HEK293 (cell line): Measurements from ENCODE around the gene OR5L2.

Experiments
- CTCF ChIA-PET: fragments of 350-600 bp; formaldehyde crosslinking; extraction: SDS; loops from one replicate; lab custom pipeline; 2021; ENCODE audit warnings: antibody characterized with exemption; lab: Yijun Ruan, JAX
- POLR2A ChIA-PET: fragments of 300-600 bp; formaldehyde crosslinking; extraction: SDS; loops from one replicate; lab custom pipeline; 2020; ENCODE audit warnings: antibody characterized with exemption, inconsistent platforms; lab: Yijun Ruan, JAX
- H3K27ac ChIP-seq: fragments of 200-500 bp; sonication (Bioruptor generic); 2 replicates; pipeline ENCODE4 v1.5.1; 2014; ENCODE audit warnings: low read depth, low read length, control low read depth, inconsistent platforms; ENCODE audit errors: extremely low read depth
- H3K36me3 ChIP-seq, 2 experiments: fragments of 200-500 bp in 1 of 2; sonication (Bioruptor generic) in 1 of 2; 1 replicate in 1 of 2; 2 replicates in 1 of 2; pipeline ENCODE4 v1.5.1; 2014 to 2017; ENCODE audit warnings: inconsistent platforms in 2 of 2, low read length in 2 of 2; ENCODE audit not compliant: control insufficient read depth in 2 of 2, insufficient read depth in 1 of 2
- H3K4me1 ChIP-seq: fragments of 200-500 bp; sonication (Bioruptor generic); 2 replicates; pipeline ENCODE4 v1.5.1; 2014; ENCODE audit warnings: mild to moderate bottlenecking, low read length, inconsistent platforms; ENCODE audit not compliant: control insufficient read depth, insufficient read depth
- H3K4me3 ChIP-seq: 2 replicates; pipeline ENCODE4 v1.5.1; 2011; ENCODE audit warnings: low read depth, mild to moderate bottlenecking, control low read depth, low read length, moderate library complexity
- H3K9me3 ChIP-seq: fragments of 200-500 bp; sonication (Bioruptor generic); 2 replicates; pipeline ENCODE4 v1.5.1; 2014; ENCODE audit warnings: low read depth, low read length, inconsistent platforms; ENCODE audit not compliant: control insufficient read depth, insufficient read depth
- KLF8 ChIP-seq: fragments of 450-650 bp; formaldehyde crosslinking; IDR thresholded peaks from 2 replicates; pipeline ENCODE4 v1.5.1; 2016; ENCODE audit warnings: missing biosample characterization, missing genetic modification characterization
- KLF9 ChIP-seq: fragments of 450-650 bp; formaldehyde crosslinking; IDR thresholded peaks from 2 replicates; pipeline ENCODE4 v1.5.1; 2016; ENCODE audit warnings: missing biosample characterization, missing genetic modification characterization, low read depth
- OSR2 ChIP-seq: fragments of 450-650 bp; formaldehyde crosslinking; IDR thresholded peaks from 2 replicates; pipeline ENCODE4 v1.5.1; 2016; ENCODE audit warnings: missing biosample characterization, missing genetic modification characterization
- PATZ1 ChIP-seq: fragments of 450-650 bp; formaldehyde crosslinking; IDR thresholded peaks from 2 replicates; pipeline ENCODE4 v1.5.1; 2016; ENCODE audit warnings: missing biosample characterization, missing genetic modification characterization
- REST ChIP-seq: fragments of 450-650 bp; formaldehyde crosslinking; IDR thresholded peaks from 2 replicates; pipeline ENCODE4 v1.5.1; 2016; ENCODE audit warnings: missing biosample characterization, missing genetic modification characterization
- SETDB1 ChIP-seq: IDR thresholded peaks from one replicate; pipeline ENCODE4 v1.6.1; 2017; ENCODE audit warnings: mild to moderate bottlenecking, low read length, moderate library complexity, mixed read lengths; ENCODE audit not compliant: insufficient read length
- SP7 ChIP-seq: fragments of 450-650 bp; formaldehyde crosslinking; IDR thresholded peaks from 2 replicates; pipeline ENCODE4 v1.5.1; 2016; ENCODE audit warnings: missing biosample characterization, missing genetic modification characterization
- YY1 ChIP-seq: fragments of 450-650 bp; formaldehyde crosslinking; IDR thresholded peaks from 2 replicates; pipeline ENCODE4 v1.5.1; 2018; ENCODE audit warnings: missing biosample characterization, missing genetic modification characterization
- ZBTB17 ChIP-seq: fragments of 450-650 bp; formaldehyde crosslinking; IDR thresholded peaks from 2 replicates; pipeline ENCODE4 v1.5.1; 2016; ENCODE audit warnings: missing biosample characterization, missing genetic modification characterization
- ZBTB7A ChIP-seq: fragments of 450-650 bp; formaldehyde crosslinking; IDR thresholded peaks from 2 replicates; pipeline ENCODE4 v1.5.1; 2016; ENCODE audit warnings: low read depth, missing biosample characterization, missing genetic modification characterization
- ZNF16 ChIP-seq: fragments of 450-650 bp; formaldehyde crosslinking; IDR thresholded peaks from 2 replicates; pipeline ENCODE4 v1.5.1; 2016; ENCODE audit warnings: low read depth, missing biosample characterization, missing genetic modification characterization
- ZNF274 ChIP-seq, 2 experiments: fragments of 200-500 bp in 1 of 2; fragments of 450-650 bp in 1 of 2; sonication (Bioruptor generic) in 1 of 2; formaldehyde crosslinking in 1 of 2; IDR thresholded peaks; 2 replicates each; pipeline versions ENCODE4 v1.5.1 to v1.6.1; 2014 to 2016; ENCODE audit warnings: borderline replicate concordance in 1 of 2, inconsistent platforms in 1 of 2, low read length in 1 of 2, missing biosample characterization in 1 of 2, missing genetic modification characterization in 1 of 2
- ZNF292 ChIP-seq: fragments of 450-650 bp; formaldehyde crosslinking; IDR thresholded peaks from 2 replicates; pipeline ENCODE4 v1.5.1; 2016; ENCODE audit warnings: low read depth, missing biosample characterization, missing genetic modification characterization, borderline replicate concordance
- ZNF311 ChIP-seq: fragments of 450-650 bp; formaldehyde crosslinking; IDR thresholded peaks from 2 replicates; pipeline ENCODE4 v1.5.1; 2017; ENCODE audit warnings: missing biosample characterization, missing genetic modification characterization, borderline replicate concordance
- ZNF366 ChIP-seq: fragments of 450-650 bp; formaldehyde crosslinking; conservative IDR thresholded peaks from 2 replicates; pipeline ENCODE4 v1.5.1; 2016; ENCODE audit warnings: missing biosample characterization, missing genetic modification characterization
- ZNF473 ChIP-seq: fragments of 450-650 bp; formaldehyde crosslinking; IDR thresholded peaks from 2 replicates; pipeline ENCODE4 v1.5.1; 2017; ENCODE audit warnings: missing biosample characterization, missing genetic modification characterization
- ZNF776 ChIP-seq: fragments of 450-650 bp; formaldehyde crosslinking; IDR thresholded peaks from 2 replicates; pipeline ENCODE4 v1.5.0; 2017; ENCODE audit warnings: missing biosample characterization, missing genetic modification characterization, borderline replicate concordance
- ZNF843 ChIP-seq: fragments of 450-650 bp; formaldehyde crosslinking; IDR thresholded peaks from 2 replicates; pipeline ENCODE4 v1.5.1; 2016; ENCODE audit warnings: missing biosample characterization, missing genetic modification characterization
- TF ChIP-seq, protein P1 (sequence below): fragments of 450-650 bp; formaldehyde crosslinking; conservative IDR thresholded peaks from 2 replicates; pipeline ENCODE4 v1.5.1; 2016; ENCODE audit warnings: low read depth, missing biosample characterization, missing genetic modification characterization

OR5L2 gene

GRCh38 chr11:55838452-55838851 lies 11.4 kb downstream of the OR5L2 start, which contains the start of gene OR5D16 (continued):
- TF ChIP-seq PATZ1 (tag by site-specific recombination) = no peak
- no peak for TF ChIP-seq ZBTB7A (tag by site-specific recombination)

DNA sequence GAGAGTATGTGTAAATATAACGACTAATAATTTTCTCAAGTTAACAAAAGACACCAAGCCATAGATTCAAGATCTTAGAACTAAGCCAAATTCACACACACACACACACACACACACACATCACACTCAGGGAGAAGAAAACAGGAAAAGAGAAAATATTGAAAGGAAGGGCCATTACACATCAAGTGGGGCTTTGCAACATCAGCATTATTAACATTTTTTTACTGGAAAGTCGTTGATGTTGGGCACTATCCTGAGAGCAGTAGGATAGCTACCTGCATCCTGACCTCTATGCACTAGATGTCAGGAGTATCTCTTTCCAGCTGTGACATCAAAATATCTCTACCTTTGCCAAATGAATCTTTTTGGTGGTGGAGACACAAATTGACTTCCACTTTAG lies 20.4 kb downstream of the OR5L2 start:
- H3K4me1 ChIP-seq = no peaks in the 10 kb centered on the region
- no peaks in the 10 kb centered on the region for H3K36me3 ChIP-seq
- CTCF ChIA-PET = no interaction called here
- no peak overlapping the region for H3K4me3 ChIP-seq
- H3K9me3 ChIP-seq = no peaks in the 10 kb centered on the region
- POLR2A ChIA-PET = no interaction called here
- TF ChIP-seq ZNF843 (no peak), REST (tag by site-specific recombination) (no peak), ZNF311 (tag by site-specific recombination) (no peak), ZNF366 (tag by site-specific recombination) (no peak), ZNF292 (tag by site-specific recombination) (no peak), KLF8 (tag by site-specific recombination) (no peak), ZBTB17 (tag by site-specific recombination) (no peak), ZNF776 (no peak), SP7 (no peak), OSR2 (no peak), KLF9 (tag by site-specific recombination) (no peak), ZBTB7A (tag by site-specific recombination) (no peak), ZNF473 (tag by site-specific recombination) (no peak), SETDB1 (no peak), ZNF274 (IDR thresholded peaks at IDR 0.05; ENCODE audit: low read length) (no peak), ZNF274 (tag by site-specific recombination; IDR thresholded peaks at IDR 0.05; ENCODE audit: borderline replicate concordance) (no peak), YY1 (tag by site-specific recombination) (no peak), ZNF16 (no peak)
- TF ChIP-seq, protein P1, sequence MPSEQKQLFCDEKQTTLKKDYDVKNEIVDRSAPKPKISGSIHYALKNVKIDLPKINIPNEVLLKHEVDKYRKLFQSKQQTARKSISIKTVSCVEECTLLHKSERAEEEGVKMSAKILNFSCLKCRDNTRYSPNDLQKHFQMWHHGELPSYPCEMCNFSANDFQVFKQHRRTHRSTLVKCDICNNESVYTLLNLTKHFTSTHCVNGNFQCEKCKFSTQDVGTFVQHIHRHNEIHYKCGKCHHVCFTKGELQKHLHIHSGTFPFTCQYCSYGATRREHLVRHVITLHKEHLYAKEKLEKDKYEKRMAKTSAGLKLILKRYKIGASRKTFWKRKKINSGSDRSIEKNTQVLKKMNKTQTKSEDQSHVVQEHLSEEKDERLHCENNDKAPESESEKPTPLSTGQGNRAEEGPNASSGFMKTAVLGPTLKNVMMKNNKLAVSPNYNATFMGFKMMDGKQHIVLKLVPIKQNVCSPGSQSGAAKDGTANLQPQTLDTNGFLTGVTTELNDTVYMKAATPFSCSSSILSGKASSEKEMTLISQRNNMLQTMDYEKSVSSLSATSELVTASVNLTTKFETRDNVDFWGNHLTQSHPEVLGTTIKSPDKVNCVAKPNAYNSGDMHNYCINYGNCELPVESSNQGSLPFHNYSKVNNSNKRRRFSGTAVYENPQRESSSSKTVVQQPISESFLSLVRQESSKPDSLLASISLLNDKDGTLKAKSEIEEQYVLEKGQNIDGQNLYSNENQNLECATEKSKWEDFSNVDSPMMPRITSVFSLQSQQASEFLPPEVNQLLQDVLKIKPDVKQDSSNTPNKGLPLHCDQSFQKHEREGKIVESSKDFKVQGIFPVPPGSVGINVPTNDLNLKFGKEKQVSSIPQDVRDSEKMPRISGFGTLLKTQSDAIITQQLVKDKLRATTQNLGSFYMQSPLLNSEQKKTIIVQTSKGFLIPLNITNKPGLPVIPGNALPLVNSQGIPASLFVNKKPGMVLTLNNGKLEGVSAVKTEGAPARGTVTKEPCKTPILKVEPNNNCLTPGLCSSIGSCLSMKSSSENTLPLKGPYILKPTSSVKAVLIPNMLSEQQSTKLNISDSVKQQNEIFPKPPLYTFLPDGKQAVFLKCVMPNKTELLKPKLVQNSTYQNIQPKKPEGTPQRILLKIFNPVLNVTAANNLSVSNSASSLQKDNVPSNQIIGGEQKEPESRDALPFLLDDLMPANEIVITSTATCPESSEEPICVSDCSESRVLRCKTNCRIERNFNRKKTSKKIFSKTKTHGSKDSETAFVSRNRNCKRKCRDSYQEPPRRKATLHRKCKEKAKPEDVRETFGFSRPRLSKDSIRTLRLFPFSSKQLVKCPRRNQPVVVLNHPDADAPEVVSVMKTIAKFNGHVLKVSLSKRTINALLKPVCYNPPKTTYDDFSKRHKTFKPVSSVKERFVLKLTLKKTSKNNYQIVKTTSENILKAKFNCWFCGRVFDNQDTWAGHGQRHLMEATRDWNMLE (tag by site-specific recombination) = no peak
- H3K27ac ChIP-seq = no peak overlapping the region
